ENCODE measurements around the gene GFI1B.
"Not testable (repeated sequence)": the region's sequence is repeated elsewhere in the genome, so short reads cannot be mapped to it uniquely, and the experiment has no call there.

GFI1B gene

GRCh38 chr9:132957805-132958204 is 20.7 kb upstream of the GFI1B start:
- H3K18ac ChIP-seq (ENCODE audit: low read length), result no peak overlapping the region
- H2BK5ac ChIP-seq (ENCODE audit: low read depth, low read length, poor library complexity), result no peak overlapping the region
- no peak overlapping the region for H4K91ac ChIP-seq (ENCODE audit: low read depth, low read length)
- H4K8ac ChIP-seq (ENCODE audit: low read depth, low read length), result no peak overlapping the region
- H3K9me3 ChIP-seq (ENCODE audit: insufficient read depth, low read depth, low read length), result no peaks in the 10 kb centered on the region
- H4K12ac ChIP-seq (ENCODE audit: low read depth, low read length), result no peak overlapping the region
- H2BK12ac ChIP-seq (ENCODE audit: low read length), result no peak overlapping the region
- no peaks in the 10 kb centered on the region for H3K36me3 ChIP-seq (ENCODE audit: control insufficient read depth in 1 of 2, insufficient read depth in 2 of 2, low read length in 2 of 2)
- no peak overlapping the region for H3K14ac ChIP-seq (ENCODE audit: low read length)
- H3K4me1 ChIP-seq (ENCODE audit: control insufficient read depth in 1 of 2, insufficient read depth in 2 of 2, low read length in 2 of 2), result no peaks in the 10 kb centered on the region
- H3K79me1 ChIP-seq (ENCODE audit: low read length), result no peaks in the 10 kb centered on the region
- H3K23ac ChIP-seq (ENCODE audit: low read length), result no peak overlapping the region
- H2AFZ ChIP-seq (ENCODE audit: insufficient read depth, low read length, poor library complexity), result no peak overlapping the region
- no peak overlapping the region for H3K4me2 ChIP-seq (ENCODE audit: low read length)
- DNase-seq, result no peak
- no CpG with 5 or more reads among the region's 6 CpGs for WGBS (ENCODE audit: extremely low coverage, insufficient coverage, insufficient read length)
- H3K27ac ChIP-seq (ENCODE audit: low read depth, low read length), result no peak overlapping the region
- no peak overlapping the region for H3K4me3 ChIP-seq (ENCODE audit: low read depth, low read length)
- H3K9ac ChIP-seq (ENCODE audit: low read length), result no peak overlapping the region
- H3K27me3 ChIP-seq (ENCODE audit: insufficient read depth, low read length), result no peaks in the 10 kb centered on the region
- no peak overlapping the region for H2AK5ac ChIP-seq (ENCODE audit: low read length)
- H3K4ac ChIP-seq (ENCODE audit: low read depth, low read length), result no peak overlapping the region
- no peak overlapping the region for H2BK120ac ChIP-seq (ENCODE audit: insufficient read depth, low read length, poor library complexity)
- no peaks in the 10 kb centered on the region for H3K79me2 ChIP-seq (ENCODE audit: control insufficient read depth, insufficient read depth, low read length, poor library complexity)

GRCh38 chr9:132961002-132961401 is 17.5 kb upstream of the GFI1B start:
- no peak overlapping the region for H2AK5ac ChIP-seq (ENCODE audit: low read length)
- H3K9me3 ChIP-seq (ENCODE audit: insufficient read depth, low read depth, low read length), result no peaks in the 10 kb centered on the region
- no CpG with 5 or more reads among the region's 6 CpGs for WGBS (ENCODE audit: extremely low coverage, insufficient coverage, insufficient read length)
- no peak overlapping the region for H4K91ac ChIP-seq (ENCODE audit: low read depth, low read length)
- no peak overlapping the region for H4K12ac ChIP-seq (ENCODE audit: low read depth, low read length)
- H3K4ac ChIP-seq (ENCODE audit: low read depth, low read length), result no peak overlapping the region
- no peak overlapping the region for H3K9ac ChIP-seq (ENCODE audit: low read length)
- no peak overlapping the region for H2AFZ ChIP-seq (ENCODE audit: insufficient read depth, low read length, poor library complexity)
- no peak for DNase-seq
- no peak overlapping the region for H3K18ac ChIP-seq (ENCODE audit: low read length)
- H3K36me3 ChIP-seq (ENCODE audit: control insufficient read depth in 1 of 2, insufficient read depth in 2 of 2, low read length in 2 of 2), result no peaks in the 10 kb centered on the region
- no peak overlapping the region for H2BK5ac ChIP-seq (ENCODE audit: low read depth, low read length, poor library complexity)
- no peak overlapping the region for H2BK120ac ChIP-seq (ENCODE audit: insufficient read depth, low read length, poor library complexity)
- H3K79me1 ChIP-seq (ENCODE audit: low read length), result no peaks in the 10 kb centered on the region
- no peak overlapping the region for H4K8ac ChIP-seq (ENCODE audit: low read depth, low read length)
- H3K27me3 ChIP-seq (ENCODE audit: insufficient read depth, low read length), result no peaks in the 10 kb centered on the region
- H3K23ac ChIP-seq (ENCODE audit: low read length), result no peak overlapping the region
- H3K4me2 ChIP-seq (ENCODE audit: low read length), result no peak overlapping the region
- H3K79me2 ChIP-seq (ENCODE audit: control insufficient read depth, insufficient read depth, low read length, poor library complexity), result no peaks in the 10 kb centered on the region
- no peaks in the 10 kb centered on the region for H3K4me1 ChIP-seq (ENCODE audit: control insufficient read depth in 1 of 2, insufficient read depth in 2 of 2, low read length in 2 of 2)
- H3K4me3 ChIP-seq (ENCODE audit: low read depth, low read length), result no peak overlapping the region
- no peak overlapping the region for H2BK12ac ChIP-seq (ENCODE audit: low read length)
- H3K14ac ChIP-seq (ENCODE audit: low read length), result no peak overlapping the region
- H3K27ac ChIP-seq (ENCODE audit: low read depth, low read length), result no peak overlapping the region

GRCh38 chr9:132965478-132965877 is 13.0 kb upstream of the GFI1B start:
- H3K79me1 ChIP-seq (ENCODE audit: low read length), result no peaks in the 10 kb centered on the region
- no peak overlapping the region for H3K27ac ChIP-seq (ENCODE audit: low read depth, low read length)
- no peak overlapping the region for H3K18ac ChIP-seq (ENCODE audit: low read length)
- H3K4ac ChIP-seq (ENCODE audit: low read depth, low read length), result no peak overlapping the region
- no peak overlapping the region for H2AFZ ChIP-seq (ENCODE audit: insufficient read depth, low read length, poor library complexity)
- no peaks in the 10 kb centered on the region for H3K9me3 ChIP-seq (ENCODE audit: insufficient read depth, low read depth, low read length)
- WGBS (ENCODE audit: extremely low coverage, insufficient coverage, insufficient read length), result no CpG with 5 or more reads among the region's 9 CpGs
- H3K14ac ChIP-seq (ENCODE audit: low read length), result no peak overlapping the region
- no peak overlapping the region for H2BK120ac ChIP-seq (ENCODE audit: insufficient read depth, low read length, poor library complexity)
- no peak overlapping the region for H4K12ac ChIP-seq (ENCODE audit: low read depth, low read length)
- H4K91ac ChIP-seq (ENCODE audit: low read depth, low read length), result no peak overlapping the region
- no peak overlapping the region for H2BK5ac ChIP-seq (ENCODE audit: low read depth, low read length, poor library complexity)
- H3K23ac ChIP-seq (ENCODE audit: low read length), result no peak overlapping the region
- no peak overlapping the region for H3K4me2 ChIP-seq (ENCODE audit: low read length)
- H2BK12ac ChIP-seq (ENCODE audit: low read length), result no peak overlapping the region
- no peak for DNase-seq
- no peak overlapping the region for H4K8ac ChIP-seq (ENCODE audit: low read depth, low read length)
- H3K36me3 ChIP-seq (ENCODE audit: control insufficient read depth in 1 of 2, insufficient read depth in 2 of 2, low read length in 2 of 2), result no peaks in the 10 kb centered on the region
- no peak overlapping the region for H3K9ac ChIP-seq (ENCODE audit: low read length)
- no peak overlapping the region for H3K4me3 ChIP-seq (ENCODE audit: low read depth, low read length)
- H3K27me3 ChIP-seq (ENCODE audit: insufficient read depth, low read length), result no peaks in the 10 kb centered on the region
- no peaks in the 10 kb centered on the region for H3K79me2 ChIP-seq (ENCODE audit: control insufficient read depth, insufficient read depth, low read length, poor library complexity)
- no peak overlapping the region for H2AK5ac ChIP-seq (ENCODE audit: low read length)
- H3K4me1 ChIP-seq (ENCODE audit: control insufficient read depth in 1 of 2, insufficient read depth in 2 of 2, low read length in 2 of 2), result no peaks in the 10 kb centered on the region

GRCh38 chr9:132967908-132968307 is 10.6 kb upstream of the GFI1B start:
- not testable (repeated sequence) for H2BK120ac ChIP-seq (ENCODE audit: insufficient read depth, low read length, poor library complexity); H3K4me1 ChIP-seq (ENCODE audit: control insufficient read depth in 1 of 2, insufficient read depth in 2 of 2, low read length in 2 of 2)
- WGBS (ENCODE audit: extremely low coverage, insufficient coverage, insufficient read length), result no CpG with 5 or more reads among the region's 3 CpGs

More at GRCh38 chr9:132967908-132968307, 10.6 kb upstream of the GFI1B start:
- not testable (repeated sequence) for H3K4ac ChIP-seq (ENCODE audit: low read depth, low read length); H3K14ac ChIP-seq (ENCODE audit: low read length); H2AK5ac ChIP-seq (ENCODE audit: low read length); H2BK12ac ChIP-seq (ENCODE audit: low read length); H3K4me2 ChIP-seq (ENCODE audit: low read length); H3K9ac ChIP-seq (ENCODE audit: low read length); H2BK5ac ChIP-seq (ENCODE audit: low read depth, low read length, poor library complexity); H3K27me3 ChIP-seq (ENCODE audit: insufficient read depth, low read length); H3K79me1 ChIP-seq (ENCODE audit: low read length); H2AFZ ChIP-seq (ENCODE audit: insufficient read depth, low read length, poor library complexity); H3K4me3 ChIP-seq (ENCODE audit: low read depth, low read length); H3K27ac ChIP-seq (ENCODE audit: low read depth, low read length); H3K23ac ChIP-seq (ENCODE audit: low read length); H4K91ac ChIP-seq (ENCODE audit: low read depth, low read length); H3K9me3 ChIP-seq (ENCODE audit: insufficient read depth, low read depth, low read length); H3K36me3 ChIP-seq (ENCODE audit: control insufficient read depth in 1 of 2, insufficient read depth in 2 of 2, low read length in 2 of 2); DNase-seq; H4K8ac ChIP-seq (ENCODE audit: low read depth, low read length); H4K12ac ChIP-seq (ENCODE audit: low read depth, low read length); H3K18ac ChIP-seq (ENCODE audit: low read length); H3K79me2 ChIP-seq (ENCODE audit: control insufficient read depth, insufficient read depth, low read length, poor library complexity)
